BLaER1 treated with 17β-estradiol and CSF1 and Interleukin-3, amounts not matched to agents 10 nM and 100 nM (cell line): ENCODE measurements around the gene WDPCP.
"Not testable (repeated sequence)": the region's sequence is repeated elsewhere in the genome, so short reads cannot be mapped to it uniquely, and the experiment has no call there.

ENCODE experiments used
- H3K27ac ChIP-seq, 11 experiments: shearing (Covaris generic); formaldehyde crosslinking; 2 replicates each; pipeline ENCODE4 v1.8.1; 2022
- H3K27me3 ChIP-seq, 11 experiments: shearing (Covaris generic); formaldehyde crosslinking; 2 replicates each; pipeline ENCODE4 v1.8.1; 2022
- H3K36me3 ChIP-seq, 11 experiments: shearing (Covaris generic); formaldehyde crosslinking; 2 replicates each; pipeline ENCODE4 v1.8.1; 2022
- H3K4me1 ChIP-seq, 10 experiments: shearing (Covaris generic); formaldehyde crosslinking; 2 replicates each; pipeline ENCODE4 v1.8.1; 2022
- H3K4me2 ChIP-seq, 11 experiments: shearing (Covaris generic); formaldehyde crosslinking; 2 replicates each; pipeline ENCODE4 v1.8.1; 2022
- H3K4me3 ChIP-seq, 10 experiments: shearing (Covaris generic); formaldehyde crosslinking; 2 replicates each; pipeline ENCODE4 v1.8.1; 2022
- H3K9ac ChIP-seq, 11 experiments: shearing (Covaris generic); formaldehyde crosslinking; 2 replicates each; pipeline ENCODE4 v1.8.1; 2022
- H3K9me3 ChIP-seq, 11 experiments: shearing (Covaris generic); formaldehyde crosslinking; replicated peaks in 1 of 11; 2 replicates each; pipeline ENCODE4 v1.8.1; 2022
- H4K20me1 ChIP-seq, 11 experiments: shearing (Covaris generic); formaldehyde crosslinking; 2 replicates each; pipeline ENCODE4 v1.8.1; 2022
- Cebpa-rat ChIP-seq, 11 experiments: shearing (Covaris generic); IDR thresholded peaks; 2 replicates each; pipeline ENCODE4 v1.8.1; 2022

Gene WDPCP

GRCh38 chr2:63503818-63504217 is 84.5 kb downstream of the WDPCP start:
- H3K4me1 ChIP-seq, result peaks cover 0 to 28% (median 8%) of the 10 kb centered on the region in 10 experiments; a peak in 12 of 20 replicates
- H3K4me2 ChIP-seq, result no peak overlapping the region
- H3K9me3 ChIP-seq, result peaks cover 0 to 20% (median 8%) of the 10 kb centered on the region in 11 experiments; a peak in 13 of 22 replicates
- no peaks in the 10 kb centered on the region for H3K27me3 ChIP-seq
- H4K20me1 ChIP-seq, result no peaks in the 10 kb centered on the region; a peak in 1 of 22 replicates
- TF ChIP-seq Cebpa-rat (IDR thresholded peaks at IDR 0.05), result no peak
- H3K9ac ChIP-seq, result no peak overlapping the region
- no peak overlapping the region for H3K27ac ChIP-seq
- no peaks in the 10 kb centered on the region for H3K36me3 ChIP-seq
- no peak overlapping the region for H3K4me3 ChIP-seq

DNA sequence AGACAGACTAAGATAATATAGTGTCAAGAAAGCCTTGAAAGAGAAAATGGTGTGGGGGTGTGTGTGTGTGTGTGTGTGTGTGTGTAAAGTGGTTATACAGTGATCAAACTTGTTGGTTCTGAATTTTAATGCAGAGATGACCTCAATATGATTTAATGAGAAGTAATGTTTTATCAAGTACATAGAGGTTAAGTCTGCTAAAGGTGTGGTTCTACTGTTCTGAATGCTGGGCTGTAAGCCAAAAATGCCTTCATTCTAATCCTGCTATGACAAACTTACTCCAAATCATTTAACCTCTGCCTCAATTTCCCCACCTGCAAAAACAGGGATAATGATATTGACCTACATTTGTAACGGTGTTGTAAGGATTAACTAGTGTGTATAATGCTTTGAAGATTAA is 87.9 kb downstream of the WDPCP start:
- Histone ChIP-seq H3K36me3 (no peaks in the 10 kb centered on the region), H3K27ac (no peak overlapping the region), H3K4me1 (peaks cover 0 to 12% (median 10%) of the 10 kb centered on the region in 10 experiments; a peak in 14 of 20 replicates), H3K9me3 (no peaks in the 10 kb centered on the region), H3K4me2 (no peak overlapping the region), H4K20me1 (no peaks in the 10 kb centered on the region; a peak in 1 of 22 replicates), H3K27me3 (no peaks in the 10 kb centered on the region), H3K4me3 (no peak overlapping the region), H3K9ac (no peak overlapping the region)
- TF ChIP-seq Cebpa-rat (IDR thresholded peaks at IDR 0.05), result no peak

GRCh38 chr2:63497576-63497975 is 90.7 kb downstream of the WDPCP start:
- Histone ChIP-seq H3K4me1 (peaks cover 0 to 15% (median 10%) of the 10 kb centered on the region in 10 experiments; a peak in 12 of 20 replicates), H3K36me3 (no peaks in the 10 kb centered on the region), H4K20me1 (no peaks in the 10 kb centered on the region; a peak in 1 of 22 replicates), H3K27ac (no peak overlapping the region), H3K9me3 (no peaks in the 10 kb centered on the region), H3K4me3 (no peak overlapping the region), H3K4me2 (peak overlapping the region in 1 of 11 experiments; percentile 4; a peak in 1 of 22 replicates), H3K27me3 (no peaks in the 10 kb centered on the region), H3K9ac (no peak overlapping the region)
- TF ChIP-seq Cebpa-rat (IDR thresholded peaks at IDR 0.05), result no peak

DNA sequence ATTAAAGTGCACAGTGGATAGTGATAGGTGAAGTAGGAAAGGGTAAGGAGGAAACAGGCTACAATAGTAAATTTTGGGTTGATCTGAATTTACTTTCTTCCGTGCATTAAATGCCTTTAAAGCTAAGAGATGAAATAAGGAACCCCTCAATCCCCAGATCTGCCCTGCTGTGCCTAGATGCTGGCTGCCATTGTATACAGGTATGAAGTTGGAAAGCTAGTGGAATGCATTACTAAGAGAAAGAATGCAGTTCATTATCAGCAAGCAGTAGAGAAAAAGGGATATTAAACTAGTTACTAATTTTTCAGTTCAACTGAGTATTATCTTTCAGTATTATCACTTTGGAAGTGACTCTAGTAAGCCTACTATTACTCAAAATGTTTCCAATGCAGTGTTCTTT is 93.3 kb downstream of the WDPCP start:
- no peak overlapping the region for H3K4me3 ChIP-seq
- H3K27ac ChIP-seq, result no peak overlapping the region
- H3K36me3 ChIP-seq, result no peaks in the 10 kb centered on the region; a peak in 2 of 22 replicates
- H3K9ac ChIP-seq, result no peak overlapping the region
- no peak overlapping the region for H3K4me2 ChIP-seq
- no peaks in the 10 kb centered on the region for H3K9me3 ChIP-seq
- TF ChIP-seq Cebpa-rat (IDR thresholded peaks at IDR 0.05), result no peak
- H4K20me1 ChIP-seq, result no peaks in the 10 kb centered on the region; a peak in 1 of 22 replicates
- no peaks in the 10 kb centered on the region for H3K27me3 ChIP-seq
- peaks cover 0 to 16% (median 10%) of the 10 kb centered on the region in 10 experiments; a peak in 12 of 20 replicates for H3K4me1 ChIP-seq

DNA sequence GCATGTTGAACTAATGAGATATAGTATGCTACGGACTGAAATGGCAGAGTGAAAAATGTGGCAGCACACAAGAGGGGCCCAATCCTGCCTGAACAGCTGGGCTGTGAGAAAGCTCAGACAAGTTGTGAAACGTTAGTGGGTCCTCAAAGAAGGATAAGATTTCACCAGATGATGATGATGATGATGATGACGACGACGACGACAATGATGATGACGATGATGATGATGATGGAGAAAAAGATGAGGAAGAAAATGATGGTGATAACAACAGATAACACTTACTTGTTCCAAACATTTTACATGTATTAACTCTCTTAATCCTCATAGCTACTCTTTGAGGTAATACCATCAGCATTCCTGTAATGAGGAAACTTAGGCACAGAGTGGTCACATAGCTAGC is 94.2 kb downstream of the WDPCP start:
- Histone ChIP-seq H3K27ac (no peak overlapping the region), H3K9me3 (no peaks in the 10 kb centered on the region), H3K9ac (no peak overlapping the region), H3K4me2 (no peak overlapping the region), H3K4me1 (peaks cover 0 to 16% (median 10%) of the 10 kb centered on the region in 10 experiments; a peak in 12 of 20 replicates), H3K36me3 (no peaks in the 10 kb centered on the region; a peak in 2 of 22 replicates), H3K4me3 (no peak overlapping the region), H4K20me1 (no peaks in the 10 kb centered on the region), H3K27me3 (no peaks in the 10 kb centered on the region)
- no peak for TF ChIP-seq Cebpa-rat (IDR thresholded peaks at IDR 0.05)

- no peak overlapping the region for H3K4me2 ChIP-seq
- H3K9me3 ChIP-seq, result no peaks in the 10 kb centered on the region
- peaks cover 0 to 8% (median 5%) of the 10 kb centered on the region in 10 experiments; a peak in 9 of 20 replicates for H3K4me1 ChIP-seq
- no peak for TF ChIP-seq Cebpa-rat (IDR thresholded peaks at IDR 0.05)
- H3K27me3 ChIP-seq, result no peaks in the 10 kb centered on the region
- H3K27ac ChIP-seq, result no peak overlapping the region
- no peaks in the 10 kb centered on the region for H4K20me1 ChIP-seq
- no peak overlapping the region for H3K9ac ChIP-seq
- no peaks in the 10 kb centered on the region; a peak in 2 of 22 replicates for H3K36me3 ChIP-seq
- no peak overlapping the region for H3K4me3 ChIP-seq
Measured at GRCh38 chr2:63488118-63488713, 100.1 kb downstream of the WDPCP start.

- H3K27ac ChIP-seq, result no peak overlapping the region
- H3K4me2 ChIP-seq, result no peak overlapping the region
- no peaks in the 10 kb centered on the region for H3K4me1 ChIP-seq
- TF ChIP-seq Cebpa-rat (IDR thresholded peaks at IDR 0.05), result no peak
- H4K20me1 ChIP-seq, result no peaks in the 10 kb centered on the region
- H3K4me3 ChIP-seq, result no peak overlapping the region
- no peaks in the 10 kb centered on the region for H3K27me3 ChIP-seq
- H3K36me3 ChIP-seq, result no peaks in the 10 kb centered on the region; a peak in 2 of 22 replicates
- no peaks in the 10 kb centered on the region for H3K9me3 ChIP-seq
- H3K9ac ChIP-seq, result no peak overlapping the region
Measured at GRCh38 chr2:63486861-63487290, 101.4 kb downstream of the WDPCP start.

DNA sequence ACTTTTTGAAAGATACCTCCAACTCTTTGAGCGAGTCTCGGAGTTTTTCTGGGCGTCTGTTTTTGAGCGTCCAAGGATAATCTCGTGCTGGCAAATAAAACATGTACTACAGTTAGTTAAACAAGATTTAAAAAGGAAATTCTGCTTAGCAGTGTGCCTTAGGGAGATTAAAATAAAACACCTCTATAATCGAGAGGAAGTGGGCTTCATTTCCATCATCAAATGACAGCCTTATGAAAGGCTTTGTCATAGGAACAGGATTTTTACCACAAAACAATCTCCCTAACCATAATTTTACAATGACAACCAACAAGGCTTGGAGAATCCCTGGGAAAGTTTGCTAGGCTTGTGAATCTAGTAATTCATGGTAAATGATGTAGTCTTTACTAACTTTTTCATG is 103.4 kb downstream of the WDPCP start:
- Histone ChIP-seq H3K27me3 (no peaks in the 10 kb centered on the region), H3K4me1 (no peaks in the 10 kb centered on the region), H3K4me3 (no peak overlapping the region), H3K9me3 (peaks cover 0 to 4% (median 0%) of the 10 kb centered on the region in 11 experiments; a peak in 1 of 22 replicates), H4K20me1 (no peaks in the 10 kb centered on the region), H3K9ac (no peak overlapping the region), H3K27ac (no peak overlapping the region), H3K4me2 (no peak overlapping the region), H3K36me3 (0 out of 22 replicates have a peak, but pooled peaks cover 0 to 3% (median 0%) of the 10 kb centered on the region in 11 experiments)
- no peak for TF ChIP-seq Cebpa-rat (IDR thresholded peaks at IDR 0.05)

- Histone ChIP-seq H4K20me1 (no peaks in the 10 kb centered on the region), H3K9ac (no peak overlapping the region), H3K36me3 (peaks cover 0 to 4% (median 0%) of the 10 kb centered on the region in 11 experiments; a peak in 1 of 22 replicates), H3K4me2 (no peak overlapping the region), H3K4me3 (no peak overlapping the region), H3K4me1 (no peaks in the 10 kb centered on the region), H3K9me3 (peaks cover 0 to 5% (median 0%) of the 10 kb centered on the region in 11 experiments; a peak in 1 of 22 replicates), H3K27ac (no peak overlapping the region), H3K27me3 (no peaks in the 10 kb centered on the region)
- TF ChIP-seq Cebpa-rat (IDR thresholded peaks at IDR 0.05), result no peak
Measured at GRCh38 chr2:63484481-63484880, 103.8 kb downstream of the WDPCP start.

DNA sequence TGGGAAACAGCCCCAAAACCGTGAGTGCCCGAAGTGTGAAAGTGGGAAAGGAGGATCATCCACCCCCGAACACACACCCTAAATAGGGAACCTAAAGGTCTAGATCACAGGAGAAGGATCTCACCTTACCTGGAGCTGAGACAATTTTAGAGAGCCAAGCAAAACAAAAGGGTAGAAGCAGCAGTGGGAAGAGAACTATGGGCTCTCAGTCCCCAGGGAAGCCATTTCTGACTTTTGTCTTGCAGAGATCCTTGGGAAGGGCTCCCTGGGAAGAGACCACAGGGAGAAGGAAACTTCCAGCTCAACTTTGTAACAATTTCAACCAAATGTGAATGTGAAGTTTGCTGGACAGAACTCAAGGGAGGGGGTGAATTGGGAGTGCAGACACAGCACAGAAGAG is 110.6 kb downstream of the WDPCP start:
- no peaks in the 10 kb centered on the region for H3K27me3 ChIP-seq
- no peak for TF ChIP-seq Cebpa-rat (IDR thresholded peaks at IDR 0.05)
- H3K27ac ChIP-seq, result no peak overlapping the region
- H3K4me1 ChIP-seq, result no peaks in the 10 kb centered on the region
- no peak overlapping the region for H3K9ac ChIP-seq
- peaks cover 0 to 6% (median 0%) of the 10 kb centered on the region in 11 experiments; a peak in 4 of 22 replicates for H3K36me3 ChIP-seq
- H3K4me2 ChIP-seq, result no peak overlapping the region
- H4K20me1 ChIP-seq, result no peaks in the 10 kb centered on the region
- H3K4me3 ChIP-seq, result no peak overlapping the region
- H3K9me3 ChIP-seq, result peaks cover 0 to 5% (median 0%) of the 10 kb centered on the region in 11 experiments; a peak in 1 of 22 replicates

DNA sequence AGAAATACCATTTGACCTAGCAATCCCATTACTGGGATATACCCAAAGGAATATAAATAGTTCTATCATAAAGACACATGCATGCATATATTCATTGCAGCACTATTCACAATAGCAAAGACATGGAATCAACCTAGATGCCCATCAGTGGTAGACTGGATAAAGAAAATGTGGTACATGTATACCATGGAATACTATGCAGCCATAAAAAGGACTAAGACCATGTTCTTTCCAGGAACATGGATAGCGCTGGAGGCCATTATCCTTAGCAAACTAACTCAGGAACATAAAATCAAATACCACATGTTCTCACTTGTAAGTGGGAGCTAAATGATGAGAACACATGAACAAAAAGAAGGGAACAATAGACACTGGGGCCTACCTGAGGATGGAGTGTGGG is 119.0 kb downstream of the WDPCP start:
- not testable (repeated sequence) for H3K27me3 ChIP-seq, H3K4me2 ChIP-seq, H3K4me3 ChIP-seq, H4K20me1 ChIP-seq, H3K27ac ChIP-seq, H3K4me1 ChIP-seq, H3K9ac ChIP-seq
- H3K9me3 ChIP-seq, result peaks cover 0 to 13% (median 8%) of the 10 kb centered on the region in 11 experiments; a peak in 11 of 22 replicates
- H3K36me3 ChIP-seq, result peaks cover 0 to 11% (median 2%) of the 10 kb centered on the region in 11 experiments; a peak in 5 of 22 replicates
